DMS79 (cell line): ENCODE data around the gene CWH43.
"Not testable (repeated sequence)": the region's sequence is repeated elsewhere in the genome, so short reads cannot be mapped to it uniquely, and the experiment has no call there.

Experiments
- DNase-seq: peaks from one replicate; lab custom pipeline; 2025; lab: John Stamatoyannopoulos, UW

Gene CWH43

DNA sequence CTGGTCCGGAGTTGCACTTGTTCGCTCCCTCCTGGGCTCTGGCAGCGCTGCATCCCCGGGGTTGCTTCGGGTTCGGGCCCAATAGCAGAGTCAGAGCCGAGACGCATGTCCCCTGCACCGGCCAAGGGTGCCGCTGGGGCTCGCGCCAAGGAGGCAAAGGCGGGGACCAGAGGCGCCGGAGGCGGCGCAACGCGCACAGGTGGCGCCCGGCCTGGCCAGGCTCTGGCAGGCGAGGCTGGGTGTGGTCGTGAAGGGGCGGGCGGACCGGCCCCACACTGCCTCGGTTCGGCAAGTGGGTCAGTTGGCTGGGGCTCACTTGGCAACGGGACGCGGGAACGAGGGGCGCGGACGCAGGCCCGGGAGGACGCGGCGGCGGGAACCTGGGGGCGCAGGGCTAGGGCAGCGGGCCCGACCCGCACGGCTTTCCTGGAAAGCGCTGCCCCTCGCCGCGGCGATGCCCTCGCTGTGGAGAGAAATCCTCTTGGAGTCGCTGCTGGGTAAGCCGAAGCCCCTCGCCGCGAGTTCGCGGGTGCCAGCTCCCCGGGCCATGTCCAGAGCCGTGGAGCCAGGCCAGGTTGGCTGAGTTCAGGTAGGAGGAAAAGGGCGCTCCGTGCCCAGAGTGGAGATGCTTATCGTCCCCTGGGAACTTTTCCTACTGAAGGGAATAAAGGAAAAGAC lies at the start of gene CWH43:
TSS of gene CWH43 (plus strand) at position 300 of the 678 bp plus-strand sequence. CDS start at position 455, 155 bp downstream.
- peak; percentile 2 for DNase-seq

DNA sequence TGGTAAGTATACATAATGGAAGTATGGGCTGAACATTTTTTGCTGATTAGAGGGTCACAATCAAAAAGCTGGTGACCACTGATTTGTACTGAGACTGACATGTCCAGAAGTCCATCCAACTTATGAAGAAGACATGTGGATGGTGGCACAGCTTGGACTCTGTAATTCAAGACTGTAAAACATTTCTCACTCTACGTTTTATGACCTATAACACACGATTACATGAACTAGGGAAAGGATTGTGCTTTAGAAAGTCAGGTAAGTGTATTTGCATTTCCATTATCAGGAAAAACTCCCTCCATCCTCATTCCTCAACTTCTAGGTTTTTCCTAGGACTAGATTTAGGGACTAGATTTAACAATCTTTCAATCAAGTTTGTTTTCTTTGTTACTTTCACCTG lies 49.0 kb upstream of the CWH43 start:
- DNase-seq = no peak

DNA sequence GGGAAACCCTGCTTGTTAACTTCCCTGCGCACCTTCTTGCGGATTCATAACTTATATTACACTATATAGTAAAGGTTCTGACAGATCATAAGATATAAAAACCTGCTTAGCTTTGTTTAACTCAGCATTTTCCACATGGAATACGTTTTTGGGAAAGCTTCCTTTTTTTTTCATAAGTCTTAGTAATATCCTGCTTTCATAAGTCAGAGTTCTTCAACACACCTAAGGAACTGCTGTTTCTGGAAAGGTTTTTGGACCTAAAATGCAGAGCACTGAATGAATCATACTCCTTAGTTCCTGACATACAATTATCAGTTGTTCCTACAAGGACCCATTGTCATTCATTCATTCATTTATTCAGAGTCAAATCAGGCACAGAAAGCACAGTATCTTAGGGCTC lies 47.2 kb upstream of the CWH43 start:
- no peak for DNase-seq

DNA sequence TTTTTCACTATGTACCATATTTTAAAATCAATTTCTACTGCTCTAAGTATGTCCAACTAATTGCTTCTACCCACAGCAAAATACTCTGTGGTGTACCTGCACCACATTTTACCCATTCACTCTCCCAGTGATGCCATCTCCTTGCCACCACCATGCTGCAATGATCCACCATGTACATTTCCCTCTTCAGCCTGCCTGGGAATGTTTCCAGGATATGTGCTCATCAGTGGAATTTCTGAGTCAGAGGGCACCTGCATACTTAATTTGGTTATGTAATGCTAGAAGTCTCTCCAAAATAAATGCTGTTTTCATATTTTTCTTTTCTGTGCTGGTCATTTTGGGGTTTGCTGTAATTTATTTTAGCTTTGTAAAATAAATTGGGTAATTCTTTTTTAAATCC lies 46.3 kb upstream of the CWH43 start:
- DNase-seq = no peak

DNA sequence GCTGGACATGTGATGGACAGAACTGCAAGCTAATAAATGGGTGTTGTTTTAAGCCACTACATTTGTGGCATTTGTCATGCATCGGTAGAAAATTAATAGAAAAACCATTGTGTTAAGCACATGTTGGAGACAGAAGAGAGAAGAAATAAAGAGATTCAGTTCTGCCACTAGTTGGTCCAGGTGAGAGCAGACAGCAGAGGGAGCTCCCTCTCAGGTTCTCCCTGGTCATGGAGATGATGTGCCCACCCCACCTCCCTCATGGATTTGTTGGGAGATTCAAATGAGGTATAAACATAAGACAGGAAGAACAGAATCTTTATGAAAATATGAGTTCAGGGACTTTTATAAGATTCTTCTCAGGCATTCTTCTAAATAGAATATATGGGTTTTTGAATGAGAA lies 42.7 kb upstream of the CWH43 start:
- DNase-seq = no peak

DNA sequence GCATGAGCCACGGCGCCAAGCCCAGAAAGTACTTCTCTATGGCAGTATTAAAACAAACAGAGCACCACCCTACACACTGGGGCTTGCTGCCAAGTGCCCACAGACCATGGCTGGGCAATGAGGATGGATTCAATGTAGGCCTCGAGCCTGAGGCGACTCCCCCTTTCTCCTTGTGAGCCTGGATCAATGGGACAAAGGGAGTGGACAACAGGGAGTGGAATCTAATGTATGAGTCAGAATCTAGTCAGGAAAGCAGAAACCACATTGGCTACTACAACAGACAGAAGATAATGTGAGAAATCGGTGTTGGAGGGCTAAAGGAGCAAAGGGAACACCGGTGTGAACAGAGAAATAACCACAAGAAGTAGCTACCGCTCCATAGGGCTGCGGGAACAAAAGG lies 41.8 kb upstream of the CWH43 start:
- DNase-seq = no peak

- no peak for DNase-seq
Measured at GRCh38 chr4:48944756-48945241, 41.3 kb upstream of the CWH43 start.

DNA sequence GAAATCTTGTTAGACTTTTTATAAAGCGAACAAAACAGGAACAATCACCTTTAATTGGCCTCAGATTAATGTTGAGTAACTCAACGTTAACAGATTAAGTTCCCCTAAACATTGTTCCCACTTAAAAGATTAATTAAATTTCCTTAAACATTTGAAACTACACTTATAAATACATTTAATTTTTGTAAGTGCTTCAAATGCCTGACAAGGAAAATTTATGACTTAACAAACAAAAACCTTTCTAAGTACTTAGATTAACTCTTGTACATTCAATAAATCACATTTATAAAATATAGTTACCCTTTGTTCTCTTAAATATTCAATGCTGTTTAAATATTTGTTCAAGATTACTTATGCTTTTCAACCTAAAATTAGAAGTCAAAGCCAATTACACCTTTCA lies 40.1 kb upstream of the CWH43 start:
- no peak for DNase-seq

- no peak for DNase-seq
Measured at GRCh38 chr4:48947731-48948130, 38.3 kb upstream of the CWH43 start.

DNA sequence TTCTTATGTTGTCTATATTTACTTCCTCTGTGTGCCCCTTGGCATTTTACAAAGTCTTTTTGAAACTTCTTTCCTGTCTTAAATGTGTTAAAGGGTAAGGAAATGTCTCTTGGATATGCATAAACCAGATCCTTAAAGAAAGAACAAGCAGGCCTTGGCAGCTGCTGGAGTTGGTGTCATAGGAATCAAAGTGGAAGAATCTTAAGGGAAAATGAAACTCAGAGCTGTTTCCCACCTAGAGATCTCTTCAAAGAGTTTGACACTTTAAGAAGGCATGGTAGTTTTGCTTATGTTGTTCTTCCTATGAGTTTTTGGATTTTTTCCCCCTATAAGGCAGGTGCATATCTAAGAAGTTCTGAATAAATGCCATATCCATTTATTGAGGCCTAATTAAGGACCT lies 37.0 kb upstream of the CWH43 start:
- no peak for DNase-seq

GRCh38 chr4:48949518-48950219 lies 36.4 kb upstream of the CWH43 start:
- DNase-seq = no peak

DNA sequence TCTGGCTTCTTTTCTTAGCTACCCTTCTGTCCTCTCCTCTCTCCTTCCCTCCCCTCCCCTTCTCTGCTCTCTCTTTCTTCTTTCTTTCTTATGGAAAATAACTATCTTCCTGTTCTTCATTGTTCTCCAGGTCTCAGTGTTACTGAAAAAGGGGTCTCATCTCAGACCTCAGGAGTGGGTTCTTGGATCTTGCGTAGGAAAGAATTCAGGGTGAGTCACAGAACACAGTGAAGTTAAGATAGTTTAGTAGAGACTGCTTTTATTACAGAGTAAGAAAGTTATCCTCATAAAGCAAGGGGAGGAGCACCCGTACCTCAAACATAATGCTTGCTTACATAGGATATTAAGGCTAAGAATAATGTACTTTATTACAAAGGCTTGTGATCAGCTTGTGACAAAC lies 31.8 kb upstream of the CWH43 start:
- DNase-seq = no peak

GRCh38 chr4:48957366-48957765 lies 28.7 kb upstream of the CWH43 start:
- not testable (repeated sequence) for DNase-seq

- no peak for DNase-seq
Measured at GRCh38 chr4:48958582-48958981, 27.5 kb upstream of the CWH43 start.

GRCh38 chr4:48960988-48961635 lies 25.0 kb upstream of the CWH43 start:
- no peak for DNase-seq

DNA sequence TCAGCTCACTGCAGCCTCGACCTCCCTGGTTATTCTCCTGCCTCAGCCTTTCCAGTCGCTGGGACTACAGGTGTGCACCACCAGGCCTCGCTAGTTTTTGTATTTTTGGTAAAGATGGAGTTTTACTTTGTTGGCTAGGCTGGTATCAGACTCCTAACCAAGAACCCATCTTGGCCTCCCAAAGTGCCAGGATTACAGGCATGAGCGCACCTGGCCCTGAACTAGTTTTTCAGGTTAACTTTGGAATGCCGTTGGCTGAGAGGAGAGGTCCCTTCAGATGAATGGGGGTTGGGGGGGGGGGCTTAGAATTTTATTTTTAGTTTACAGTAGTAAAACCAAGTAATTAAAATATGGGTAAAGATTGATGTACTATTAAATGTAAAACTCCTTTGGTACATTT lies 23.4 kb upstream of the CWH43 start:
- no peak for DNase-seq

DNA sequence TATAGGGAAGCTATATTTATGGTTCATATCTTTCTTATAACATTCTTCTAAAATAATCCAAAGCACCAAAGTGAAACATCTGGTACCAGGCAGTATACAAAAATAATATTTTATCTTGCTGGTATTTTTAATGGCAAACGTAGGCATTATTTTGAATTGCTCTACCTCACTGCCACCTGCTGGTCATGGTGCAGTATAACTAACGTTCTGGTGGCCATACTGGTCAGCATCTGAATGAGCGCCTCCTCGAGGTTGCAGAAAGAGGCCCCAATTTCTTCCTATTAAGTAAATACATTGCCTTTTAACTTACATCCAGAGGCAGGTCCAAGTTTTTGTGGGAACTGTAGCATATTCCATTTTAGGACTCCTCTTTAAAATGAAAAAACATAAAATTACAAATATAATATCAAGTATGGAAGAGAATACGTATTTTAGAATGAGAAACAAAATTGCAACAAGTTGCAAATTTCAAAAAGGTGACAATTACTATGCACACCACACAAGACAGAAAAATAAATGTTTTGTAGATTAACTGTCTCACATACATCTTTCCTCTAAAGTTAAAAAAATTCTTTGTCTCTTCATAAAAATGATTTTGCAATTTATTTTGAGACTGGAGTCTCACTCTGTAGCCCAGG lies 22.9 kb upstream of the CWH43 start:
- peak; percentile 60 for DNase-seq

DNA sequence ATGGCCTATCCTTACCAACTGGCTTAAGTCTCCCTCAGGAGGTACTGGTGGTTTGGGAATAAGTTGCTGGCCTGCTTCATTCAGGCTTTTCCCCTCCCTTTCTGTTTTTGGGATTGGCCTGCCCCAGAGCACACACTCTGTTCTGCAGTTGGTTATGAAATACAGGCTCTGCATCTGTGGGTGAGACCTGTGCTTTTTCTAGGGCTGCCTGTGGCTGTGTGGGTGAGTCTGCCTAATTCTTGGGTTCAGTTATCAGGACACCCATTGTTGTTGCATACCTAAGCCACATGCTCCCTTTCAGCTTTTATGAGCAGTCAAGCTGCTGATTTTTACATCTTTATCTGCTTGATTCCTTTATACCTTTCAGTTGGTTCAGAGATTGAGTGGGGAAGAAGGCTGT lies 19.0 kb upstream of the CWH43 start:
- no peak for DNase-seq

DNA sequence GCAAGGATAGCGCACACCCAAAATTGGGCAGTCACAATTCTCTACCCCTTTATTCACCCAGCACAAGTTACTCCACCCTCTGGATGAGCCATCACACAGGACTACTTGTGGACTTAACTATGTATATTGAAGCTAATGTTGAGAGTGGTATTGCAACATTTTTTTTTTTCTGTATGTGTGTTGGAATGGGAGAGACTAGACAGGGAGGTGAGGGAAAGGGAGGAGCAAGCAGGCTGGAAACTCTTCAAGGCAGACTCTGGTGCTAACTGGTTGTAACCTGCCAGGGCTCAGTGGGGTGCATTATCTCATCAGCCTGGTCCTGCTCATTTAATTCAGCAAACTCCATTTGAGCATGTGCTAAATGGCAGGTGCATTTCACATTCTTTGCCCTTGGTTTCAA lies 18.4 kb upstream of the CWH43 start:
- no peak for DNase-seq

- DNase-seq = no peak
Measured at GRCh38 chr4:48968814-48969213, 17.3 kb upstream of the CWH43 start.

- no peak for DNase-seq
Measured at GRCh38 chr4:48970471-48970921, 15.6 kb upstream of the CWH43 start.

DNA sequence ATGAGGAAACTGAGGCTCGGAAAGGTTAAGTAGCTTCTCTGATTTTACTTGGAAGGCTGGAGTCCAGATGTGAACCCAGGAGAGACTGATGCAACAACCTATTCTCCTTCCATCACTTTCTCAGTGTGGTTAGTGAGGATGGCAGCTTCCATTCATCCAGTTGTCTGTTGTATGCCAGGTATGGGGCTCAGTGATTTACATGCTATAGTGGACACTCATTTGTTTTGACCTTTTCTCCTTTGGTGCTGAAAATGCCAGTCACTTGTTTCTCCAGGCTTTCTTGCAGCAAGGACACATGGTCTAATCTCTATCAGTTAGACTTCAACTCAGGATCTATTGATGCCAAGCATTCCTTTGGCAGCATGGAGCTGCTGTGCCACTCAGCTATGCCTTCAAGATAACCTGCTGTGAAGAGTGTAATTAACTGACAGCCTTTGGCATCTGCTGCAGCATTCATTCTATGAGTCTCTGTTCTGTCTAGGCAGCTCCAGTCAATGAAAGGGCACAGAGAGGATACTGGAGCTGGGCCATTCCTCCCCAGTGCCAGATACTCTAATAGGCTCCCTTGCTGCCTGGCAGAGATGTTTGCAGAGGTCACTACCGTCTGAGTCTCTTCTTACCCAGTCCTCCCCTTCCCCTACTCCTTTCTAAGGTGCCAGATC lies 11.0 kb upstream of the CWH43 start:
- no peak for DNase-seq
